GM18907 (cell line): ENCODE data around the gene DHX35.

ENCODE experiments used
- ATAC-seq: cut with Tn5 transposase; IDR thresholded peaks from one replicate; pipeline ENCODE4 v1.9.1; 2021; ENCODE audit warnings: mild to moderate bottlenecking, moderate library complexity; ENCODE audit not compliant: unreplicated experiment

The DHX35 gene

GRCh38 chr20:39052676-39053075, 90.5 kb downstream of the DHX35 start:
- ATAC-seq = no peak

DNA sequence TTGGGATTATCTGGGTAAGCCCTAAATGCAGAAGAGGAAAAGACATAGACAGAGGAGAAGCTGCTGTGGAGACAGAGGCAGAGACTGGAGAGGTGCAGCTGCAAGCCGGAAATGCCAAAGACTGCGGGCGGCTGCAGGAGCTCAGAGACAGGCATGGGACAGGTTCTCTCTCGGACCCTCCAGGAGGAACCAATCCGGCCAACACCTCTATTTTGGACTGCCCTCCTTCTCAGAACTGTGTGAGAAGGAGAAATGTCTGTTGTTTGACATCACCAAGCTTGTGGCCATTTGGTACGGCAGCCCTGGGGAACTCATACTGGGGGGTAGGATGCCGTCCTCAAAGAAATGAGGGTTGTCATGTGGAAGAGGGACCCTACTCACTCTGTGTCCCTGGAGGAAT, 95.0 kb downstream of the DHX35 start:
- no peak for ATAC-seq

DNA sequence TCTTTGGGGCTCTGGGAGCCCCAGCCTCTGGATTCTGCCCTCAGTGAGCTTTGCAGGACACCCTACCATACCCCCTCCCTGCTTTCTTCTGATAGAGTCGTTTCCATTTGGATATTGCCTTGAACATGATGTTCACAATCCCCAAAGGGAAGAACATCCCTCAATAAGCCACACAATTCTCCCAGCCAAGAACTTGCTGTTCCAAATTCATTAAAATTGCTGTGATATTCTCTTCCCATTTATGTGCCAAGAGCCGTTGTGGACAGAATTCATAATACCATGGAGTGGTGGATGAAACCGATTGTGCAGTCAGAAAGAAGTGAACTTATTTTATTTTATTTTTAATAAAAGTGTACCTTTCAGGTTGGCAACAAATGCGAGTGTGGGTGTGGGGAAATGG, 95.8 kb downstream of the DHX35 start:
- ATAC-seq = no peak

GRCh38 chr20:39059036-39059435, 96.9 kb downstream of the DHX35 start:
- ATAC-seq = no peak

- ATAC-seq = no peak
These were observed 104.5 kb downstream of the DHX35 start for GRCh38 chr20:39066471-39067242.

DNA sequence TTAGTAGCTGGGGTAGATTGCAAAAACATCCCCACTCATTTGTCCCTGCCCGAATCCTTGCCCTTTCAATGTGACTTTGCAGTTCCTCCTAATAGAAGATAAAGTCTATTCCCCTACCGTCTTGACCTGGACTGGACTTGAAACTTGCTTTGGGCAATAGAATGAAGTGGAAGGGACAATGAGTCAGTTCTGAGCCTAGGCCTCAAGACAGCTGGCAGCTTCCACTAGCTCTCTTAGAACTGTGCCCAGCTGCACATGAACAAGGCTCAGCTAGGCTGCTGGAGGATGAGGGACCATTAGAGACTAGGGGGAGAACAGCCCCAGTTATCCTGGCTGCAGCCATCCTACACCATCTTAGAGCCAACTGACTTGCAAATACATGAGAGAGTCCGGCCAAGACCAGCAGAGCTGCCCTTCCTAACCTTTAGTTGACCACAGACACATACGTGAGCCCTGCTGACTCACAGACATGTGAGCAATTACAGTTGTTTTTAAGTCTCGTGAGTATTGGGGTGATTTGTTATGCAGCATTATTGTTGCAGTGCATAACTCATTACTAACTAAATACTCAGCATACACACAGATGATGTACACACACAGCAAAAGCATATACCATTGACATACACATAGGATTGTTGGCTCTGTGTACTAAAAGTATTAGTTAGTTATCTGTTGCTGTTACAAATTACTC, 105.5 kb downstream of the DHX35 start:
- no peak for ATAC-seq

GRCh38 chr20:39069976-39070375, 107.8 kb downstream of the DHX35 start:
- no peak for ATAC-seq

- no peak for ATAC-seq
These were observed 108.5 kb downstream of the DHX35 start for GRCh38 chr20:39070484-39071231.

GRCh38 chr20:39072132-39072531, 110.0 kb downstream of the DHX35 start:
- no peak for ATAC-seq

DNA sequence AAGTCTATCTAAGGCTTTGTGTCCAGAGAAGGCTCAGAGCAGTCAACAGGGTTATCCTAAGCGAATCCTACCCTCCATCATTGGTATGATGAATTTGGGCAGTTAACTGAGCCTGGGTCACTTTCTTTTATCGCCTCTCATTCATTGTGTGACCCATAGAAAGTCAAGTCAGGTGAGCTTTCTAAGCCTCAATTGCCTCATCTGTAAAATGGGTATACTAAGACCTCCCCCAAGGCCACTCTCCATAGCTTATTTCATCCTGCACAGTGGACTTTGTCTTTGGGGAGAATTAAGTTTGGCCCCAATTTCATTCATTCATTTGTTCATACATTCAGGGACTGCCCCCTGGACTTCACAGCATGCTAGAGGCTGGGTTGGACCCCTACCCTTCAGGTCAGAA, 110.5 kb downstream of the DHX35 start:
- no peak for ATAC-seq

- no peak for ATAC-seq
These were observed 113.6 kb downstream of the DHX35 start for GRCh38 chr20:39075731-39076130.

DNA sequence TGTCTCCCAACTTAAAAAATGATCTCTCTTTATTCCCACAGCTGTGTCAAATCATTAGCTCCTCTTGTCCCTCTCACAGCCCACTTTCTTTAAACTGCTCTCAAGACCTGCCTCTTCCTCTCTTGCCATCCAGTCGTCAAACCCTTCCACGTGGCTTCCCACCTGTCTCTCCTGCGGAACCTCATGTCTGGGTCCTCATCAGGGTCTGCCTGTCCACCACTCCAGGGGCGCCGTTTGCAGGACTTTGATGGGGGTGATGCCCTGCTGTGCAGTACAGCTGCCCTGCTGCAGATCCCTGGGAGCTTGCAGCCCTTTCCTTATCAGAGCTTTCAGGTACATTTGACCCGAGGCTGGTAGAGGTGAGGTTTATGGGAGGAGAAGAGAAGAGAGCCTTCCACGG, 114.8 kb downstream of the DHX35 start:
- no peak for ATAC-seq

GRCh38 chr20:39080326-39080725, 118.2 kb downstream of the DHX35 start:
- ATAC-seq = no peak

DNA sequence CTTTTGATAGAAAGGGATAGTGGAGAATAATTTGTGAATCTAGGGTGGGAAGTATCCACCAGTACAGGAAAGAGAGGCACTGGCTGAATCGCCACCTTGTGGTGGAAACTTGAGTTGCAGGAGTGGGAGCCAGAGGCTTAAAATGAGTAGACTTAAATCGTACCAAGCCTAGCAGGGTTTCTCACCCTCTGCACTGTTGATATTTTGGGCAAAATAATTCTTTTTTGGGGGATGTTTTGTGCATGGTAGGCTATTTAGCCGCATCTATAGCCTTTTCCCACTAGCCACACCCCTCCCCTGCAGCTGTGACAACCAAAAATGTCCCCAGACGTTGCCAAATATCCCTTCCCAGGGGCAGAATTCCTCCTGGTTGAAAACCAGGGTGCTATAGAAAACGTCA, 119.1 kb downstream of the DHX35 start:
- ATAC-seq = no peak

- no peak for ATAC-seq
These were observed 120.7 kb downstream of the DHX35 start for GRCh38 chr20:39082622-39083398.

GRCh38 chr20:39083761-39084160, 121.6 kb downstream of the DHX35 start:
- no peak for ATAC-seq

DNA sequence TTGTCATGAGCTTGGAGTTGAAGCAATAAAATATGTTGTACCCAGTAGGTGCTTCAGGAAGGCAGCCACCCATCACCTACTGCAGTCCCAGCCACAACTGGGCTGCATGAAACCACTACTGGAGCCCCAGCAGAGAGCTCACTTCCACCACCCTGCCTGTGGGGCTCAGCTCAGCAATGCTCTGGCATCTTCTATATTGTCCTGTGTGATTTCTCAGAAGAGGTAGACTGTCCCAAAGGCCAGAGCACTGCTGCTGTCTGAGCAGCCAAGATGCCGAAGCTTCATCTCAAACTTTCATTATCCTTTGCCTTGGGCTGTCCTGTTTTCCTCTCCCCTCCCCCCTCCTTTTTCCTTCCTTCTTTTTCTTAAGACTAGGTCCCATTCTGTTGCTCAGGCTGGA, 126.9 kb downstream of the DHX35 start:
- no peak for ATAC-seq
